ENCODE data around the gene HOXC9.

HOXC9 gene
- total RNA-seq = 0 to 0.72 (median 0.04) reads per million in 4 experiments

- no peak for DNase-seq
Measured at GRCh38 chr12:54000116-54001114, at the start of gene HOXC9. HOXC9 (plus strand) TSS chr12:54000161; CDS start chr12:54000189, 28 bp downstream.

GRCh38 chr12:53950437-53950773, 49.6 kb upstream of the HOXC9 start:
- DNase-seq = no peak

DNA sequence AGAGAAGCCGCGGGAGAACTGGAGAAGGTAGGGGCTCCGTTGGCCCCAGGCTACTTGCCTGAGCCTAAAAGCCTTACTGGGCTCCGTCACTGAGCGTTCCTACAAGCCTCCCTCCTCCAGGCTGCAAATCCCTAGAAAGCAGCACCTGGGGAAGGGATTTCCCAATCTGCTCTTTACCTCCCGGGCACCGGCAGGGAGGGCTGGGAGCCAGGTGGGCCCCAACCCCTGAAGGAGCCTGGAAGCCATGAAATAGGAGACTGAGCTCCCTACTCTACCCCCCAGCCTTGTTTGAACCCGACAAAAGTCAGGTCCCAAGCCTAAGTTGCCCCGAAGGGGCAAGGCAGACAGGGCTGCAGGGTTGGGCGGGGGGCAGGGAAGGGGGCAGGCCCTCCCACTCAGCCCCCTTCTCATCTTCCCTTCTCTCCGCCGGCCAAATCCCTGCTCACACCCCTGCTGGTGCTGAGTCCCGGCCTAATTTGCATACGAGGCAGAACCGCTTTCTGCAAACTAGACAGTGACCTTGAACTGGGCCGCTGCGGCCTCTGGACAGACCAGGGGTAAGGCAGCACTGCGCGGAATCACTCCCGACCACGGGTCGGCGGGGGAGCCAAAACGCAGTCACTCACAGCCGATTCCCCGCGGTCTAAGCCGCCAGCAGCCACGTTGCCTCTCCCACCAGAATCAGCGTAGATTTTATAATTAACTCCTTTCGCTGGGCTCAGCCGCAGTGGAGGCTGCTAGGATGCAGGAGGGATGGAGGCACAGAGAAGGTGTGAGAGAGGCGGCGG, 49.0 kb upstream of the HOXC9 start:
- DNase-seq = no peak

DNA sequence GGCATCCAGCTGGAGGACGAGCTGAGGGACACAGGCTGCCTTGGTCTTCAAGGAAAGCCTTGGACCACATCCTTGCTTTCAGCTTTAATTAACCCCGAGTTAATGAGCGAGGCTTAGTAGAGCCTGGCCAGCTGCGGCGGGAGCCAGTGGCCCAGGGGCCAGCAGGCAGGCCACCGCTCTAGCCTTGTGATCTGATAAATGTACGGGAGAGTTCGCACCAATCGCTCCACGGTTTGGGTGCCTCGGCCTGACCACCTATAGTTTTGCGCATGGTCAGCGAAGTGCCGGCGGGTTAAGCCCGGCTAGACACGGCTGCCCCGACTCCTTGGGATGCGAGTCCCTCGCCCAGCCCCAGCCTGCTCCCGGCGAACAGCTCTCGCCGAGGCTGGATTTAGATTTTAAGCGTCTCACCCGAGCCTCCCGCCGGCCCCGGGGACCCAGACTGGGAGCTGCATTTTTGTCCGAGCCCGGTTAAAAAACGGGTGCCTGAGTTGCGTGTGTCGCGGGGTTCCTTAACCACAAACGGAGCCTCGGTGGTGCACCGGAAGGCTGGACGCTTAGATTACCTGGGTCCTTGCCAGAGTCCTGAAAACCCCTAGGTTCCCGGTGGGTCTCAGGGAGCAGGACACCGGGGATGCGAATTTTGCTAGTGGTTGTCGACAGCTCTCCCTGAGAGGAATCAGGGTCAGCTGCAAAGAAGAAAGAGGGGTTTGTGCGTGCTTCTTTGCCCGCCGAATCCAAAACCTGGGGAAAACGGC, 48.2 kb upstream of the HOXC9 start:
- DNase-seq = no peak

DNA sequence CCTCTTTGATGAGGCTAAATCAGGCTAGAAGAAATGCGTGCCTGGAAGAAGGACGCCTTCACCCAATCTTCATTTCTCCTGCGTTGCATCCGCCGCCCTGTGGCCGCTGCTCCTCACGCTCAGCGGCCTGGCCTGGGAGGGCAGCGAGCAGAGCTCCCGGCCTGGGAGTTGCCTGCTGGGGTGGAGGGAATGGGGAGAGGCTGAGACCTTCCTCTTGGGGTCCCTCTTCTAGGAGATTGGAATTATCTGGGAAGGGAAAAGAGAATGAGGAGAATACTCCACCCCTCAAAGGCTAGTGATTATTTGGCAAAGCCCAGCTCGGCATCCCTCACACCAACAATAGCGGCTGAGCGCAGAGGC, 47.6 kb upstream of the HOXC9 start:
- DNase-seq = no peak

DNA sequence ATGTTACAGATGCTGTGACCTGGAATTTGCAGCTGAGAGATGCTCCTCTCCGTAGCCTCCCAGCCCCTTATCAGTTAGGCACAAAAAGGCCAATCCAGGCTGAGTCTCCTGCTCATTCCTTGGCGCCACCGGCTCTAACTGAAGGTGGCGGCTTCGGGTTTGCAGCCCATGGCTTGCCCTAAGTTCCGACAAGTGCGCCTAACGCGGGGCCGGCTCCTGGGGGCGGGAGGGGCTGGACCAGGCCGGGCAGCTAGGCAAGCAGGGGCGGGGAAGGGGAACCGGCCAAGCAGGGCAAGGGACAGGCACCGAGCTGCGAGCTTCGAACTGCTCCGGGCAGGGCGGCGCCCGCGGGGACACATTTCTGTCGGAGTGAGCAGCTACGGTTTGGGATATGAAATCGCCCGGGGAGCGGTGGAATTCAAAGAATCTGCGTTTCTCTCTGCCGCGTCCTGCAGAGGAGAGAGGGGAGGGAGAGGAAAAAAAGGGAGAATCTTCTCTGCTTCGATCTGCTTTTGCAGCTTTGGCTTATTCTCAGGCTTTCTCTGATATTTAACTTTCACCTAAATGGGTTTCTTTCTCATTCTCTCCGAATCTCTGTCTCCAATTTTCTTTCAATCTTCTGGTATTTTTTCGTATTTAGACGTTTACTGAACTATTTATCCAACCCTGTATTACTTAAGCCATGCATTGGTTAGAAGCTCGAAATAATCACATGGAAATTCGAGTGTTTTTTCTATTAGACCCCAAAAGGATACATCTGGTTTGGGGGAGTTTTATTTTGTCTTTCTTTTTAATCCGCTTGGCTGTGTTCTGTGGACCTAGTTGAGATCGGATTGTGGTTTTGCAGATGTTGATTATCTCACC, 46.9 kb upstream of the HOXC9 start:
- DNase-seq = no peak

- DNase-seq = no peak
Measured at GRCh38 chr12:53953831-53954693, 45.9 kb upstream of the HOXC9 start.

DNA sequence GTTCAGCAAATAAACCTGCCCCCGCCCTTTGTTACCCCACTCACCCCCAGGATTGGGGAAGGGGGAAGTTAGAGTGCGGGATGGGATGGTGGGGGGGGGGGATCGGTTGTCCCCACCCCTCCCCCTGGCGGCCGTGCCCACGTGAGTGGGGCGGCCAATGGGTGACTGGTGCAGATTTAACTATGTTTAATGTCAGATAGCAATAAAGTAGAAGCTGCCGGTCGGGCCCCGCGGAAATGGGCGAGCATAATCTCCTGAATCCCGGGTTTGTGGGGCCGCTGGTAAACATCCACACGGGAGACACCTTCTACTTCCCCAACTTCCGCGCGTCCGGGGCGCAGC, 45.3 kb upstream of the HOXC9 start, which contains the start of gene HOXC12:
Gene HOXC12 (plus strand): TSS at position 210 of the 342 bp plus-strand sequence. CDS start 27 bp downstream, at position 237.
- DNase-seq = no peak

DNA sequence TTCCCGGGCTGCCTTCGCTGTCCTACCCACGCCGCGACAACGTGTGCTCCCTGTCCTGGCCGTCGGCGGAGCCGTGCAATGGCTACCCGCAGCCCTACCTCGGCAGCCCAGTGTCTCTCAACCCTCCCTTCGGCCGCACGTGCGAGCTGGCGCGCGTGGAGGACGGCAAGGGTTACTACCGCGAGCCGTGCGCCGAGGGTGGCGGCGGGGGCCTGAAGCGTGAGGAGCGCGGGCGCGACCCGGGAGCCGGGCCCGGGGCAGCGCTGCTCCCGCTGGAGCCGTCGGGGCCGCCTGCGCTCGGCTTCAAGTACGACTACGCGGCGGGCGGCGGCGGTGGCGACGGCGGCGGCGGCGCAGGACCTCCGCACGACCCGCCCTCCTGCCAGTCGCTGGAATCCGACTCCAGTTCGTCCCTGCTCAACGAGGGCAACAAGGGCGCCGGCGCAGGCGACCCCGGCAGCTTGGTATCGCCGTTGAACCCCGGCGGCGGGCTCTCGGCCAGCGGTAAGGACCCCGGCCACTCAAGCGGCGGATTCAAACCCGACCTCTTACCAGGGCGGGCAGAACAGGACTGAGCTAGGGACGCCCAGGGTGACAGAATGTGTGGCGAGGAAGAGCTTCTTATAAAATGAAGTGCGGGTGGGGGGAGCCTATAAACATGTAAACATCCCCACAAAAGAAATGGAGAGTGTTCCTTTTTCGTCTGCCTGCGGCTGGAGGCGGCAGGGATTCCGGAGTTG, 44.8 kb upstream of the HOXC9 start:
- DNase-seq = no peak

GRCh38 chr12:53955776-53956250, 44.1 kb upstream of the HOXC9 start:
- no peak for DNase-seq

- no peak for DNase-seq
Measured at GRCh38 chr12:53956251-53956887, 43.6 kb upstream of the HOXC9 start.

DNA sequence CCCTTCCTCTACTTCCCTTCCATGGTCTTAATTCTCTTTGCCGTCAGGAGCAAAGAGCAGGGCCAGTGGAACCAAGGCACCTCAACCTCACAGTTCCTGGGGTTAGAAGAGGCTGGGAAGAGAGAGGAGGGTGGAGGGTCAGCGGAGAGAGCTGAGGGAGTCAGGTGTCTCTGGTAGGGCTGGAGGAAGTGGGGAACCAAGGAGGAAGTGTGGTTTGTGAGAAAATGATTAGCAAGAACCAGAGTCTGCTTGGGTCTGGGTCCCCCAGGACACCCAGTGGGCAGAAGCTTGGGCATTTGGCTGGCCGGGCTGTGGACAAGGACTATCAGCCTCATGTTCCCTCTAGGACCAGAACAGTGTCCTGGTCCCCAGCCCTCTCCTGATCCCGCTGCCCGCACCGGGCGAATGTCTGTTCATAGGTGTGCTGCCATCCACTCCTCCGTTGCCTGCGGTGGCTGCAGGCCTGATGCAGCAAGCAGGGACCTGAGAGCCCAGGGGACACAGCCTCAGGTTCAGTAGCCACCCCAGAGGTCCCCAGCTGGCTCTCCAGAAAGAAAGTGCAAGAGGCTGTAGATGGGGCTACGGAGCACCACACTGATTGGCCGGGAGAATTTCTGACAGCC, 42.9 kb upstream of the HOXC9 start:
- no peak for DNase-seq

- DNase-seq = no peak
Measured at GRCh38 chr12:53958128-53958527, 41.8 kb upstream of the HOXC9 start.

DNA sequence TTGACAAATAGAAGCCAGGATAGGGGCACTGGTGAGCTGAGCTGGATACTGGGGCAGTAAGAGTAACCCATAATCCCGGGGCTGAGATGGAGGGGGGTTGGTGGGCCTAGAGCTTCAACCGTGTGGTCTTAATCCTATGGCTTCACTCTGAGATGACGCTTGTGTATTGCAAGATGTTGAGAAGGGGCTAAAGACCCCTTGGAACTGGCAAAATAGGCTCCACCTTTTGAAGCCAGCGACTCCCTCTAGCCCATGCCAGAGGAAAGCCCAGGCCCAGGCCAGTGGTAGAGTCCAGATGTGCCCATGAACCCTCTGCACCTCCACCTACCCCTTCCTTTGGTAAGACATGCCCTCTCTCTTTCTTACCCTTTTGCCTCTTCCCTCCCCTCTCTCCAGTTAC, 40.6 kb upstream of the HOXC9 start:
- DNase-seq = no peak

DNA sequence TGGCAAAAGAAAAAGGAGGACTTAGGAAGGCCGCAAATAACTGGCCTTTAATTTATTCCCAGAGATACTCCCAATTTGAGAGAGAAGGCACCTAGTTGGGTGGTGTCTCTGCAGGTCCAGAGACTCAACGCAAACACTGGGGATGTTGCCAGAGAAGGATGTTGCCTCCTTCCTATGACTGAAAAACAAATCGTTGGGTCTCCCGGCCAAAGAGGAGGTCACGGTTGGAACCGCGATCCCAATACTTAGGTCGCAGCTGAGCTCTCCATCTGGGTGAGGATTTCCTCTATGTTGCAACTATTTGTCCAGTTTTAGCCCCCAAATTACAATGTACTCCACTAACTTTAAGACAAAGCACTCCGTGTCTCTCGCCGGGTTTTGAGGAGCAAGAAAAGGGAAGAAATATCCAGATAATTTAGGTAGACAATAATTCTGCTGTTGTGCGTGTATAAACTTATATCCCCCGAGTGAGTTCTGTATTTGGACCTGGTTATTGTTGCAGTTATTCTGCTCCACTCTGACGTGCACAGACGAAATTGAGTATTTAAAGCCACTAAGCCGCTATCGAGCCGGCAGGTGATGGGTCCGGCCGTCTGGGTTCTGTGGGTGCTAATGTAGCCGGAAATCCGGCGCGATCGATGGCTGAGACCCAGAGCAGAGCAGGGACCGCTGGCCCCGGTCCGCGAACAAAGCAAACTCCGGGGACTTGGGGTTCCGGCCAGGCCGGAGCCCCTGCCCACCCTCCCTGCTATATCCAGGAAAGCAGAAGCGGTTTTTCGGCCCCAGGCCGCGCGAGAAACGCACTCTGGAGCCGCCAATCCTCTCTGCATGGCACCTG, 39.6 kb upstream of the HOXC9 start:
- DNase-seq = no peak

GRCh38 chr12:53961025-53961761, 38.8 kb upstream of the HOXC9 start:
- DNase-seq = no peak

- DNase-seq = no peak
Measured at GRCh38 chr12:53963005-53963404, 37.0 kb upstream of the HOXC9 start.

Data from effector CD8-positive, alpha-beta T cell (primary cell).